ENCODE data around the gene PGAM4.
"Not testable (repeated sequence)": the region's sequence is repeated elsewhere in the genome, so short reads cannot be mapped to it uniquely, and the experiment has no call there.

Gene PGAM4

GRCh38 chrX:77969538-77969937, at the start of gene PGAM4:
TSS of gene PGAM4 (minus strand) at chrX:77969638. CDS start at chrX:77969638, 0 bp downstream.
- no peak for DNase-seq (ENCODE audit: low spot score)

GRCh38 chrX:78011846-78012245, 42.4 kb upstream of the PGAM4 start:
- DNase-seq (ENCODE audit: low spot score) = peak; percentile 1

GRCh38 chrX:77979870-77980269, 10.4 kb upstream of the PGAM4 start:
- no peak for DNase-seq (ENCODE audit: low spot score)

GRCh38 chrX:77977518-77977917, 8.1 kb upstream of the PGAM4 start:
- DNase-seq (ENCODE audit: low spot score) = no peak

- DNase-seq (ENCODE audit: low spot score) = peak; percentile 5
These were observed 7.7 kb upstream of the PGAM4 start for GRCh38 chrX:77977095-77977494.

GRCh38 chrX:77975755-77976154, 6.3 kb upstream of the PGAM4 start:
- no peak for DNase-seq (ENCODE audit: low spot score)

- DNase-seq (ENCODE audit: low spot score) = no peak
These were observed 1.8 kb downstream of the PGAM4 start for GRCh38 chrX:77967631-77968030.

- no peak for DNase-seq (ENCODE audit: low spot score)
These were observed 3.1 kb downstream of the PGAM4 start for GRCh38 chrX:77966361-77966760.

- DNase-seq (ENCODE audit: low spot score) = no peak
These were observed 7.2 kb downstream of the PGAM4 start for GRCh38 chrX:77962068-77962902.

GRCh38 chrX:77961063-77961462, 8.4 kb downstream of the PGAM4 start:
- DNase-seq (ENCODE audit: low spot score) = no peak

GRCh38 chrX:77960567-77960966, 8.9 kb downstream of the PGAM4 start:
- DNase-seq (ENCODE audit: low spot score) = no peak

GRCh38 chrX:77953708-77954107, 15.7 kb downstream of the PGAM4 start:
- no peak for DNase-seq (ENCODE audit: low spot score)

- DNase-seq (ENCODE audit: low spot score) = no peak
These were observed 16.1 kb downstream of the PGAM4 start for GRCh38 chrX:77953302-77953701.

GRCh38 chrX:77952173-77952572, 17.3 kb downstream of the PGAM4 start:
- no peak for DNase-seq (ENCODE audit: low spot score)

GRCh38 chrX:77949840-77950239, 19.6 kb downstream of the PGAM4 start:
- no peak for DNase-seq (ENCODE audit: low spot score)

- DNase-seq (ENCODE audit: low spot score) = no peak
These were observed 22.9 kb downstream of the PGAM4 start for GRCh38 chrX:77946571-77946970.

GRCh38 chrX:77945910-77946545, 23.4 kb downstream of the PGAM4 start:
- no peak for DNase-seq (ENCODE audit: low spot score)

GRCh38 chrX:77945031-77945430, 24.4 kb downstream of the PGAM4 start:
- not testable (repeated sequence) for DNase-seq (ENCODE audit: low spot score)

- DNase-seq (ENCODE audit: low spot score) = no peak
These were observed 31.3 kb downstream of the PGAM4 start for GRCh38 chrX:77938083-77938680.

- no peak for DNase-seq (ENCODE audit: low spot score)
These were observed 32.1 kb downstream of the PGAM4 start for GRCh38 chrX:77937291-77937690.

GRCh38 chrX:77936299-77936698, 33.1 kb downstream of the PGAM4 start:
- DNase-seq (ENCODE audit: low spot score) = no peak

- DNase-seq (ENCODE audit: low spot score) = no peak
These were observed 33.6 kb downstream of the PGAM4 start for GRCh38 chrX:77935886-77936285.

- DNase-seq (ENCODE audit: low spot score) = no peak
These were observed 38.9 kb downstream of the PGAM4 start for GRCh38 chrX:77930581-77930980.

Measured in GM03348 (cell line).